CD4-positive, alpha-beta T cell (primary cell): ENCODE data around the gene MT1E. TPM values are rescaled to one million over a fixed set of nuclear protein-coding genes. Genes with fewer than 3 reads are reported as not detected.

ENCODE experiments used
- ATAC-seq: fragments of 200-7000 bp; cut with Tn5 transposase; one replicate; pipeline ENCODE4 v1.10.0; 2022; ENCODE audit warnings: mild to moderate bottlenecking; ENCODE audit not compliant: poor library complexity
- CTCF ChIA-PET: fragments of 350-600 bp; sonication (Branson Sonifier 250); formaldehyde crosslinking; loops from one replicate; lab custom pipeline; 2021; ENCODE audit warnings: antibody characterized with exemption, inconsistent platforms; lab: Charles Lee
- POLR2A ChIA-PET: fragments of 350-600 bp; sonication (Branson Sonifier 250); formaldehyde crosslinking; loops from one replicate; lab custom pipeline; 2021; ENCODE audit warnings: antibody characterized with exemption, inconsistent platforms; lab: Charles Lee
- DNase-seq, 14 experiments: peaks; one replicate each; pipeline ENCODE4 v3.0.0-alpha.2; 2013 to 2020; ENCODE audit warnings: mixed read lengths in 2 of 14
- H3K27ac ChIP-seq, 2 donors: one replicate each; pipeline versions ENCODE4 v1.5.1 to v1.7.0; 2013; ENCODE audit warnings: low read length in 2 of 2, low read depth in 1 of 2, mild to moderate bottlenecking in 1 of 2
- H3K27me3 ChIP-seq, 2 experiments: 1 replicate in 1 of 2; 2 replicates in 1 of 2; pipeline versions ENCODE4 v1.6.1 to v1.7.0; 2013; ENCODE audit warnings: low read length in 2 of 2, control low read depth in 1 of 2, mild to moderate bottlenecking in 1 of 2, moderate library complexity in 1 of 2; ENCODE audit not compliant: insufficient read depth in 2 of 2, control insufficient read depth in 1 of 2
- H3K36me3 ChIP-seq: one replicate; pipeline ENCODE4 v1.6.1; 2013; ENCODE audit warnings: low read length, control low read depth; ENCODE audit not compliant: insufficient read depth
- H3K4me1 ChIP-seq: one replicate; pipeline ENCODE4 v1.6.1; 2013; ENCODE audit warnings: low read length, control low read depth; ENCODE audit not compliant: insufficient read depth
- H3K4me3 ChIP-seq: one replicate; pipeline ENCODE4 v1.5.1; 2013; ENCODE audit warnings: mild to moderate bottlenecking, low read length, moderate library complexity
- H3K9me3 ChIP-seq, 2 experiments: 1 replicate in 1 of 2; 2 replicates in 1 of 2; pipeline versions ENCODE4 v1.6.1 to v1.7.0; 2013; ENCODE audit warnings: low read length in 2 of 2, mild to moderate bottlenecking in 2 of 2, control low read depth in 1 of 2, moderate library complexity in 1 of 2; ENCODE audit not compliant: control insufficient read depth in 1 of 2, insufficient read depth in 1 of 2
- H3K27ac Mint-ChIP-seq: one replicate; pipeline ENCODE4 v1.8.0; 2020; ENCODE audit warnings: mixed read lengths
- H3K27me3 Mint-ChIP-seq: one replicate; pipeline ENCODE4 v1.8.0; 2021; ENCODE audit warnings: mixed read lengths
- H3K36me3 Mint-ChIP-seq: one replicate; pipeline ENCODE4 v1.8.0; 2021; ENCODE audit warnings: low read depth, mixed read lengths
- H3K4me1 Mint-ChIP-seq: one replicate; pipeline ENCODE4 v1.8.0; 2021; ENCODE audit warnings: low read depth, mixed read lengths
- H3K4me3 Mint-ChIP-seq: one replicate; pipeline ENCODE4 v1.8.0; 2020; ENCODE audit warnings: mild to moderate bottlenecking, mixed read lengths
- H3K9me3 Mint-ChIP-seq: one replicate; pipeline ENCODE4 v1.8.0; 2020; ENCODE audit warnings: mixed read lengths
- CTCF ChIP-seq: fragments of 200-600 bp; IDR thresholded peaks from one replicate; pipeline ENCODE4 v1.8.0; 2022; ENCODE audit warnings: antibody characterized with exemption, mild to moderate bottlenecking
- intact Hi-C, 2 experiments: fragments of 100-400 bp; cut with DNase I in 1 of 2; cut with micrococcal nuclease in 1 of 2; formaldehyde crosslinking; loops; one replicate each; pipeline versions ENCODE4 v1.15.1 to v1.9.0; 2023 to 2025; cut with DNase I, micrococcal nuclease
- total RNA-seq, 174 experiments: library from RNA in 2 of 174; stranded (reverse) in 2 of 174; gene quantifications; one replicate each; pipeline ENCODE4 v1.2.3 and lab custom pipeline; 2021 to 2026

Gene MT1E
- total RNA-seq, 2 experiments from 2014 or later = 2.5 to 2.9 TPM

- H3K4me3 ChIP-seq = no peak within 1 kb of the TSS
- no peaks in the 10 kb centered on the region for H3K36me3 Mint-ChIP-seq
- H3K27ac Mint-ChIP-seq = no peak within 1 kb of the TSS
- H3K27me3 ChIP-seq = peaks cover 5 to 18% of the 10 kb centered on the region in 2 experiments
- no peak for DNase-seq
- H3K9me3 Mint-ChIP-seq = no peaks in the 10 kb centered on the region
- H3K4me1 Mint-ChIP-seq = no peaks in the 10 kb centered on the region
- peaks cover 0 to 5% of the 10 kb centered on the region in 2 experiments for H3K9me3 ChIP-seq
- TF ChIP-seq CTCF = no peak
- intact Hi-C loops = no loop called here
- ChIA-PET CTCF (no interaction called here), POLR2A (no interaction called here)
- peaks cover 48% of the 10 kb centered on the region for H3K27me3 Mint-ChIP-seq
- no peaks in the 10 kb centered on the region for H3K36me3 ChIP-seq
- H3K4me3 Mint-ChIP-seq = no peak within 1 kb of the TSS
- no peak for ATAC-seq
- H3K4me1 ChIP-seq = no peaks in the 10 kb centered on the region
- no peak within 1 kb of the TSS for H3K27ac ChIP-seq
Observed at GRCh38 chr16:56651586-56651985, 26.0 kb downstream of the MT1E start, which contains the start of gene MT1B. TSS of gene MT1B (plus strand) at chr16:56651886. CDS start at chr16:56651954, 68 bp downstream.

- no peaks in the 10 kb centered on the region for H3K4me1 Mint-ChIP-seq
- H3K27ac ChIP-seq = no peak overlapping the region
- no peaks in the 10 kb centered on the region for H3K36me3 Mint-ChIP-seq
- ChIA-PET POLR2A (no interaction called here), CTCF (no interaction called here)
- H3K27me3 Mint-ChIP-seq = peaks cover 40% of the 10 kb centered on the region
- H3K9me3 Mint-ChIP-seq = no peaks in the 10 kb centered on the region
- H3K27me3 ChIP-seq = peaks cover 4 to 18% of the 10 kb centered on the region in 2 experiments
- H3K4me1 ChIP-seq = peaks cover 5% of the 10 kb centered on the region
- no peak overlapping the region for H3K4me3 Mint-ChIP-seq
- intact Hi-C loops = no loop called here
- no peak for ATAC-seq
- H3K9me3 ChIP-seq = peaks cover 0 to 4% of the 10 kb centered on the region in 2 experiments
- no peak overlapping the region for H3K4me3 ChIP-seq
- no peak for TF ChIP-seq CTCF
- no peaks in the 10 kb centered on the region for H3K36me3 ChIP-seq
- H3K27ac Mint-ChIP-seq = no peak overlapping the region
- no peak for DNase-seq
Observed at GRCh38 chr16:56652600-56652999, 27.0 kb downstream of the MT1E start.

GRCh38 chr16:56653218-56653617, 27.6 kb downstream of the MT1E start:
- H3K27me3 ChIP-seq = peaks cover 3 to 12% of the 10 kb centered on the region in 2 experiments
- H3K4me3 ChIP-seq = no peak overlapping the region
- ChIA-PET POLR2A (interaction anchor here (0.9 kb wide), 1 partner anchor 9 kb away, joined by 4 read pairs; no protein-coding TSS in a partner anchor), CTCF (no interaction called here)
- intact Hi-C loops = no loop called here
- Mint-ChIP-seq H3K4me3 (no peak overlapping the region), H3K9me3 (no peaks in the 10 kb centered on the region), H3K27ac (no peak overlapping the region), H3K4me1 (peaks cover 5% of the 10 kb centered on the region), H3K27me3 (peaks cover 36% of the 10 kb centered on the region), H3K36me3 (peaks cover 4% of the 10 kb centered on the region)
- no peak for TF ChIP-seq CTCF
- no peaks in the 10 kb centered on the region for H3K36me3 ChIP-seq
- H3K9me3 ChIP-seq = no peaks in the 10 kb centered on the region
- peaks cover 9% of the 10 kb centered on the region for H3K4me1 ChIP-seq
- DNase-seq (no peak), ATAC-seq (no peak)
- H3K27ac ChIP-seq = no peak overlapping the region
